HL-60 (cell line): ENCODE measurements around the gene PPP1R3D.
"Not testable (repeated sequence)": the region's sequence is repeated elsewhere in the genome, so short reads cannot be mapped to it uniquely, and the experiment has no call there.

ENCODE experiments used
- CTCF ChIP-seq: IDR thresholded peaks from one replicate; pipeline ENCODE4 v1.5.1; 2011; ENCODE audit warnings: low read length, control low read depth, inconsistent platforms; ENCODE audit not compliant: insufficient read depth
- GABPA ChIP-seq: IDR thresholded peaks from 2 replicates; pipeline ENCODE4 v1.6.1; 2012; ENCODE audit warnings: low read depth
- POLR2AphosphoS5 ChIP-seq: IDR thresholded peaks from 2 replicates; pipeline ENCODE4 v1.6.1; 2012; ENCODE audit warnings: low read depth
- REST ChIP-seq: IDR thresholded peaks from 2 replicates; pipeline ENCODE4 v1.6.1; 2012; ENCODE audit warnings: low read depth; ENCODE audit not compliant: insufficient replicate concordance

- not testable (repeated sequence) for TF ChIP-seq CTCF, POLR2AphosphoS5, REST, GABPA
These were observed 50.1 kb downstream of the PPP1R3D start for GRCh38 chr20:59890035-59890434.
